Endothelial cell (in vitro differentiated cells): ENCODE results near the gene RPL34. TPM values are rescaled to one million over a fixed set of nuclear protein-coding genes. Genes with fewer than 3 reads are reported as not detected.

Experiments used
- DNase-seq: peaks from one replicate; pipeline ENCODE4 v3.0.0; 2021; ENCODE audit warnings: low spot score
- H3K27ac Mint-ChIP-seq: one replicate; pipeline ENCODE4 v1.8.0; 2021; ENCODE audit warnings: mixed read lengths, inconsistent platforms; ENCODE audit not compliant: unreplicated experiment
- H3K27me3 Mint-ChIP-seq: one replicate; pipeline ENCODE4 v1.8.0; 2021; ENCODE audit warnings: mild to moderate bottlenecking, moderate library complexity, mixed read lengths, inconsistent platforms; ENCODE audit not compliant: unreplicated experiment
- H3K36me3 Mint-ChIP-seq: one replicate; pipeline ENCODE4 v1.8.0; 2021; ENCODE audit warnings: mild to moderate bottlenecking, low read depth, mixed read lengths, inconsistent platforms; ENCODE audit not compliant: unreplicated experiment
- H3K4me1 Mint-ChIP-seq: one replicate; pipeline ENCODE4 v1.8.0; 2021; ENCODE audit warnings: mild to moderate bottlenecking, mixed read lengths, inconsistent platforms; ENCODE audit not compliant: unreplicated experiment
- H3K4me3 Mint-ChIP-seq: one replicate; pipeline ENCODE4 v1.8.0; 2021; ENCODE audit warnings: mild to moderate bottlenecking, mixed read lengths, inconsistent platforms; ENCODE audit not compliant: unreplicated experiment
- H3K9me3 Mint-ChIP-seq: one replicate; pipeline ENCODE4 v1.8.0; 2021; ENCODE audit warnings: mixed read lengths, inconsistent platforms; ENCODE audit not compliant: unreplicated experiment
- total RNA-seq: library from RNA; stranded (reverse); fragmentation: NEBNext Ultra II Directional; extraction: Animal tissue kit (Norgen Biotek cat#: 25700); gene quantifications from one replicate; pipeline ENCODE4 v1.2.1, GENCODE V29; 2021; ENCODE audit not compliant: unreplicated experiment
- TF ChIP-seq, protein P1 (sequence below): fragments of 200-600 bp; sonication (generic); IDR thresholded peaks from one replicate; pipeline ENCODE4 v1.5.0; 2021; ENCODE audit warnings: antibody characterized with exemption; ENCODE audit not compliant: unreplicated experiment

The RPL34 gene
- total RNA-seq, 1 donor from 2014 or later: 1,233 TPM

DNA sequence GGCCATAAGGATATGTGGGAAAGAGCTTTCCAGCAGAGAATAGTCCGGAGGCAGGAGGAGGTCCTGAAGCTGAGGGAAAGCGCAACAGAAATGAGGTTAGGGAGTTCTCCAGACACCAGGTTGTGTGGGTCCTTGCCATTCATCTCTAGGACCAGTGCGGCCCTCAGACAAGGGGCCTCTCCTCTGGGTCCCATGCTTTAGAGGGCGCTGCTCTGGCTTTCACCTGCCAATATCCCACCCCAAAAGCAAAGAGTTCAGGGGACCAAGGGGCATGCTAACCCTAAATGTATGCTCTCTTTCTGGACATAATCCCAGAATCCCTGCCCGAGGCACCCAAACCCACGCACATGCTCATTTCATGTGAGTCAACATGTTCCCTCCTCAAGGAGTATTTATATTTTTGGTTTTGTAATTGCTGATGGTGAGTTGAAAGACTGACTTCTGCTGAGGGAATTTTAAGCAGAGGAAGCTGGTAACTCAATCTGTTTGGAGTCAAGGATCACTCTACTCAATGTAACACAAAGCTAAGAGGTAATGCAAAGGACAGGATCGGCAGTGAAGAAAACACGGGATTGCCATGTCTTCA lies 14.8 kb downstream of the RPL34 start:
- no peak overlapping the region for H3K4me3 Mint-ChIP-seq
- no peaks in the 10 kb centered on the region for H3K4me1 Mint-ChIP-seq
- no peak overlapping the region for H3K27ac Mint-ChIP-seq
- H3K27me3 Mint-ChIP-seq: peaks cover 1% of the 10 kb centered on the region
- no peaks in the 10 kb centered on the region for H3K9me3 Mint-ChIP-seq
- TF ChIP-seq, protein P1, sequence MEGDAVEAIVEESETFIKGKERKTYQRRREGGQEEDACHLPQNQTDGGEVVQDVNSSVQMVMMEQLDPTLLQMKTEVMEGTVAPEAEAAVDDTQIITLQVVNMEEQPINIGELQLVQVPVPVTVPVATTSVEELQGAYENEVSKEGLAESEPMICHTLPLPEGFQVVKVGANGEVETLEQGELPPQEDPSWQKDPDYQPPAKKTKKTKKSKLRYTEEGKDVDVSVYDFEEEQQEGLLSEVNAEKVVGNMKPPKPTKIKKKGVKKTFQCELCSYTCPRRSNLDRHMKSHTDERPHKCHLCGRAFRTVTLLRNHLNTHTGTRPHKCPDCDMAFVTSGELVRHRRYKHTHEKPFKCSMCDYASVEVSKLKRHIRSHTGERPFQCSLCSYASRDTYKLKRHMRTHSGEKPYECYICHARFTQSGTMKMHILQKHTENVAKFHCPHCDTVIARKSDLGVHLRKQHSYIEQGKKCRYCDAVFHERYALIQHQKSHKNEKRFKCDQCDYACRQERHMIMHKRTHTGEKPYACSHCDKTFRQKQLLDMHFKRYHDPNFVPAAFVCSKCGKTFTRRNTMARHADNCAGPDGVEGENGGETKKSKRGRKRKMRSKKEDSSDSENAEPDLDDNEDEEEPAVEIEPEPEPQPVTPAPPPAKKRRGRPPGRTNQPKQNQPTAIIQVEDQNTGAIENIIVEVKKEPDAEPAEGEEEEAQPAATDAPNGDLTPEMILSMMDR: no peak
- no peak for DNase-seq
- H3K36me3 Mint-ChIP-seq: peaks cover 7% of the 10 kb centered on the region

- Mint-ChIP-seq H3K36me3 (no peaks in the 10 kb centered on the region), H3K27ac (no peak overlapping the region)
- no peak for DNase-seq
Measured at GRCh38 chr4:108636246-108636645, 15.9 kb downstream of the RPL34 start.

DNA sequence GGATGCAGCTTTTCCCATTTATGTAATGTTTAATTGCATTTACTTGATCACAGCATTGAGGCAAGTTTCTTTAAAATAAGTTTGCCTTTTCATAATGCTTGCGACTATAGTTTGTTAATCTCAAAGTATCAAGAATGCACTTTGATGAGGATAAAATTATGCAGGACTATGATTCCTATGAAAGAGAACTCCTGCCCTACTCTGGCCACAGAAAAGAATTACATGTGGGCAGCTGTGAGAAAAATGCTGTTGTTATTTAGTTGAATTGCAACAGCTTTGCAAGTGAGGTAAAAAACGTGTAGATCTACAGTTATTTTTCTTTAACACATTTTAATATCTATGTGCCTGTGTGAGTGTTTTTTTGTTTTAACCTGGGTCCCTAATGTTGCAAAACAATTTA lies 17.5 kb downstream of the RPL34 start:
- Mint-ChIP-seq H3K4me3 (no peak overlapping the region), H3K27me3 (peaks cover 1% of the 10 kb centered on the region), H3K36me3 (no peaks in the 10 kb centered on the region), H3K9me3 (no peaks in the 10 kb centered on the region), H3K4me1 (no peaks in the 10 kb centered on the region), H3K27ac (no peak overlapping the region)
- TF ChIP-seq, protein P1: no peak
- DNase-seq: no peak

More at GRCh38 chr4:108636246-108636645, 15.9 kb downstream of the RPL34 start:
- Mint-ChIP-seq H3K4me1 (no peaks in the 10 kb centered on the region), H3K27me3 (peaks cover 1% of the 10 kb centered on the region), H3K4me3 (no peak overlapping the region), H3K9me3 (no peaks in the 10 kb centered on the region)
- TF ChIP-seq, protein P1: no peak

DNA sequence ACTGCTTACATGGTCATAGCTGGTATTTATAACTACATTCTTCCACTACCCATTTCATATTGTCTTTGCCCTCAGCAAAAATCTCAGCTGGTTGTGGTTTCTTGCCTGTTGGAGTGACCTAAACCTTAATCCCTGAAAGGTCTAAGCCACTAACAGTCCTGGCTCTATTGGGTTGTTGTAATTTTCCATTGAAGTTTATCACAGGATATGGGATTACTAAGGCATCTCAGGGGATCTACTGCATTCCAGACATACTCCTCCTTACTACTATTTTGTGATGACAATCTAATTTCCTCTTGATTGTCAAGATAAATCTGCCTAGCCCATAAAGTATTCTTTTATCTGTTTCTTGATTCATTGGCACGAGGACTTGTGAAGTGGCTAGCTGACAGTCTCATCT lies 23.9 kb downstream of the RPL34 start:
- no peak for DNase-seq
- Mint-ChIP-seq H3K27ac (no peak overlapping the region), H3K4me1 (no peaks in the 10 kb centered on the region), H3K9me3 (no peaks in the 10 kb centered on the region), H3K27me3 (peaks cover 1% of the 10 kb centered on the region), H3K4me3 (no peak overlapping the region), H3K36me3 (no peaks in the 10 kb centered on the region)
- TF ChIP-seq, protein P1: no peak

DNA sequence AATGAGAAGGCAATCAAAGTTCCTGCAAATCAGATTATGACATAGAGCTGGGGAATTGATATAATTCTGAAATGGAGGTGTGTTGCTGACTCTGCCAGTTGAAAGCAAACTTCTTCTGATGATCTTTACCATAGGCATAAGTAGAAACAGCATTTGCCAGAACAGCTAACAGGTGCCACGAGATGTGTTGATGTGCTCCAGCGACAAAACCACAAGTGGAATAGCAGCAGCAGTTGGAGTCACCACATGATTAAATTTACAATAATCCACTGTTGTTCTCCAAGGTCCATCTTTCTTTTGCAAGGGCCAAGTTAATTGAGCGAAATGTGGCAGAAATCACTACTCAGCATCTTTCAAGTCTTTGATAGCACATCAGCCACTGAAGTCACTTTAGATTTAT lies 26.3 kb downstream of the RPL34 start:
- TF ChIP-seq, protein P1: no peak
- H3K9me3 Mint-ChIP-seq: no peaks in the 10 kb centered on the region
- no peak overlapping the region for H3K4me3 Mint-ChIP-seq
- DNase-seq: no peak
- peaks cover 6% of the 10 kb centered on the region for H3K27me3 Mint-ChIP-seq
- no peaks in the 10 kb centered on the region for H3K36me3 Mint-ChIP-seq
- H3K4me1 Mint-ChIP-seq: peaks cover 12% of the 10 kb centered on the region
- H3K27ac Mint-ChIP-seq: no peak overlapping the region
